Neural progenitor cell (in vitro differentiated cells): ENCODE data around the gene SSX2IP.

ENCODE experiments used
- EZH2 ChIP-seq: fragments of 200-600 bp; sonication (generic); IDR thresholded peaks from 2 replicates; pipeline ENCODE4 v1.6.1; 2017; ENCODE audit warnings: antibody characterized with exemption, mild to moderate bottlenecking, moderate library complexity
- EZH2phosphoT487 ChIP-seq: fragments of 200-600 bp; sonication (generic); IDR thresholded peaks from 2 replicates; pipeline ENCODE4 v1.6.1; 2017; ENCODE audit warnings: antibody characterized with exemption
- TF ChIP-seq, protein P1 (sequence below): fragments of 200-600 bp; sonication (generic); IDR thresholded peaks from 2 replicates; pipeline ENCODE4 v1.5.1; 2017; ENCODE audit warnings: antibody characterized with exemption, mild to moderate bottlenecking

DNA sequence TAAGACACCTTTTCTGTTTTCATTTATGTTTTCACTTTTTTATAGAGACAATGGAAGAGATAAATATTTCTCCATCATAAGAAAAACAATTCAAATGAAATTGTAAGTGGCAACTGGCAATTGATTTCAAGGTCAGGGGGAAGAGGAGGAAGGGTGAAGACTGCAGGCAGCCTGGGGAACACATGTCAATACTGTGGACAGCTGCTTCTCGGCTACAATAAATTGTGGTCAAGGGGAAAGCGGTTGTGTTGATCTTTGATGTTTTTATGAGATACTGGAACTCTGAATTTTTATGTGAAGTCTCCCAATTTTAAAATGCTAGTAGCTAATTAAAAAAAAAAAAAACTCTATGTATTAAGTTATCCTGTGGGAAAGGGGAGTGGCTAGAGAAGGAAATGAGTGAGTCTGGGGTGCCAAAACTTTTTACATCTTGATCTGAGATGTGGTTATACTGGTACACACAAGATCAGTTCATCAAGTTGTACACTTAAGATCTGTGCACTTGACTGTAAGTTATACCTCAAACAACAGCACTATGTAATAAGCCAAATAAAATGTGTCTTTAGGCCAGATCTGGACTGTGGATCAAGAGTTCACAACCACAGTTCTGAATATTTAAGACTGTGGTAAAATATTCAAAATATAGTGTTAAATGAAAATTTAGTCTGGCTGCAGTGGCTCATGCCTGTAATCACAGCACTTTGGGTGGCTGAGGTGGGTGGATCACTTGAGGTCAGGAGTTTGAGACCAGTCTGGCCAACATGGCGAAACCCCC is 18.0 kb downstream of the SSX2IP start:
- TF ChIP-seq, protein P1, sequence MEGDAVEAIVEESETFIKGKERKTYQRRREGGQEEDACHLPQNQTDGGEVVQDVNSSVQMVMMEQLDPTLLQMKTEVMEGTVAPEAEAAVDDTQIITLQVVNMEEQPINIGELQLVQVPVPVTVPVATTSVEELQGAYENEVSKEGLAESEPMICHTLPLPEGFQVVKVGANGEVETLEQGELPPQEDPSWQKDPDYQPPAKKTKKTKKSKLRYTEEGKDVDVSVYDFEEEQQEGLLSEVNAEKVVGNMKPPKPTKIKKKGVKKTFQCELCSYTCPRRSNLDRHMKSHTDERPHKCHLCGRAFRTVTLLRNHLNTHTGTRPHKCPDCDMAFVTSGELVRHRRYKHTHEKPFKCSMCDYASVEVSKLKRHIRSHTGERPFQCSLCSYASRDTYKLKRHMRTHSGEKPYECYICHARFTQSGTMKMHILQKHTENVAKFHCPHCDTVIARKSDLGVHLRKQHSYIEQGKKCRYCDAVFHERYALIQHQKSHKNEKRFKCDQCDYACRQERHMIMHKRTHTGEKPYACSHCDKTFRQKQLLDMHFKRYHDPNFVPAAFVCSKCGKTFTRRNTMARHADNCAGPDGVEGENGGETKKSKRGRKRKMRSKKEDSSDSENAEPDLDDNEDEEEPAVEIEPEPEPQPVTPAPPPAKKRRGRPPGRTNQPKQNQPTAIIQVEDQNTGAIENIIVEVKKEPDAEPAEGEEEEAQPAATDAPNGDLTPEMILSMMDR = no peak
- no peak for TF ChIP-seq EZH2phosphoT487
- no peak for TF ChIP-seq EZH2
